CD4-positive, CD25-positive, alpha-beta regulatory T cell (primary cell): Measurements from ENCODE around the gene ARID3A. TPM values are rescaled to one million over a fixed set of nuclear protein-coding genes. Genes with fewer than 3 reads are reported as not detected.

Experiments
- ATAC-seq, 2 donors: fragments of 150-1000 bp; cut with Tn5 transposase; one replicate each; pipeline ENCODE4 v1.10.0; 2021; ENCODE audit warnings: low read depth in 2 of 2, moderate number of reproducible peaks in 2 of 2, moderate library complexity in 1 of 2
- DNase-seq, 3 donors: peaks; one replicate each; pipeline versions ENCODE4 v3.0.0 to v3.0.0-alpha.2; 2012 to 2022; ENCODE audit warnings: mixed read lengths in 1 of 3
- H3K27ac ChIP-seq: one replicate; pipeline ENCODE4 v1.7.0; 2013; ENCODE audit warnings: mild to moderate bottlenecking, low read length; ENCODE audit not compliant: insufficient read depth, poor library complexity, severe bottlenecking
- H3K27me3 ChIP-seq: one replicate; pipeline ENCODE4 v1.7.0; 2013; ENCODE audit warnings: low read length; ENCODE audit not compliant: control insufficient read depth, insufficient read depth
- H3K36me3 ChIP-seq: one replicate; pipeline ENCODE4 v1.7.0; 2013; ENCODE audit warnings: mild to moderate bottlenecking, low read length, moderate library complexity; ENCODE audit not compliant: control insufficient read depth, insufficient read depth
- H3K4me1 ChIP-seq: 2 replicates; pipeline ENCODE4 v1.7.0; 2013; ENCODE audit warnings: mild to moderate bottlenecking, low read length; ENCODE audit not compliant: insufficient read depth, control insufficient read depth, poor library complexity, severe bottlenecking
- H3K4me3 ChIP-seq: one replicate; pipeline ENCODE4 v1.7.0; 2013; ENCODE audit warnings: low read depth, mild to moderate bottlenecking, low read length, moderate library complexity
- H3K9me3 ChIP-seq, 2 experiments: 1 replicate in 1 of 2; 2 replicates in 1 of 2; pipeline ENCODE4 v1.7.0; 2013; ENCODE audit warnings: low read length in 2 of 2, mild to moderate bottlenecking in 1 of 2, moderate library complexity in 1 of 2; ENCODE audit not compliant: control insufficient read depth in 2 of 2
- H3K27ac Mint-ChIP-seq, 3 donors: one replicate each; pipeline ENCODE4 v1.8.0; 2020 to 2022; ENCODE audit warnings: mild to moderate bottlenecking in 3 of 3, mixed read lengths in 3 of 3, moderate library complexity in 2 of 3
- H3K27me3 Mint-ChIP-seq: one replicate; pipeline ENCODE4 v1.8.0; 2022; ENCODE audit warnings: mild to moderate bottlenecking, mixed read lengths
- H3K36me3 Mint-ChIP-seq: one replicate; pipeline ENCODE4 v1.8.0; 2020; ENCODE audit warnings: mixed read lengths
- H3K4me1 Mint-ChIP-seq, 4 donors: one replicate each; pipeline ENCODE4 v1.8.0; 2020 to 2022; ENCODE audit warnings: mixed read lengths in 4 of 4, mild to moderate bottlenecking in 1 of 4
- H3K4me3 Mint-ChIP-seq, 4 donors: one replicate each; pipeline ENCODE4 v1.8.0; 2020 to 2022; ENCODE audit warnings: mild to moderate bottlenecking in 4 of 4, mixed read lengths in 4 of 4, moderate library complexity in 3 of 4
- H3K9me3 Mint-ChIP-seq, 7 donors: one replicate each; pipeline ENCODE4 v1.8.0; 2020 to 2022; ENCODE audit warnings: mixed read lengths in 7 of 7, mild to moderate bottlenecking in 3 of 7, moderate library complexity in 2 of 7
- polyA plus RNA-seq, 4 donors: library from polyadenylated mRNA; unstranded; fragments of 300-500 nt; fragmentation: Illumina TruSeq; gene quantifications; one replicate each; pipeline ENCODE4 v1.2.3, GENCODE V29; 2021
- total RNA-seq: library from RNA; stranded (reverse); gene quantifications from one replicate; pipeline ENCODE4 v1.2.3, GENCODE V29; 2022

The ARID3A gene
- total and polyA plus RNA-seq, 5 donors from 2014 or later: 0.63 to 14.4 (median 1.3) TPM

GRCh38 chr19:962683-963400 is 37.0 kb downstream of the ARID3A start:
- H3K4me3 ChIP-seq: no peak overlapping the region
- H3K27me3 ChIP-seq: no peaks in the 10 kb centered on the region
- ATAC-seq (no peak), DNase-seq (no peak)
- Mint-ChIP-seq H3K27me3 (no peaks in the 10 kb centered on the region), H3K27ac (peak overlapping the region in 1 of 3 donors; percentile 46), H3K4me3 (no peak overlapping the region), H3K9me3 (no peaks in the 10 kb centered on the region), H3K36me3 (peaks cover 4% of the 10 kb centered on the region), H3K4me1 (peaks cover 0 to 5% (median 2%) of the 10 kb centered on the region in 4 donors)
- H3K9me3 ChIP-seq: no peaks in the 10 kb centered on the region
- H3K36me3 ChIP-seq: peaks cover 2% of the 10 kb centered on the region
- H3K4me1 ChIP-seq: peaks cover 3% of the 10 kb centered on the region
- no peak overlapping the region for H3K27ac ChIP-seq

- Histone ChIP-seq H3K27ac (no peak overlapping the region), H3K4me1 (peaks cover 3% of the 10 kb centered on the region), H3K4me3 (no peak overlapping the region), H3K36me3 (peaks cover 6% of the 10 kb centered on the region), H3K9me3 (no peaks in the 10 kb centered on the region), H3K27me3 (no peaks in the 10 kb centered on the region)
- peaks cover 0 to 5% (median 2%) of the 10 kb centered on the region in 4 donors for H3K4me1 Mint-ChIP-seq
- no peaks in the 10 kb centered on the region for H3K27me3 Mint-ChIP-seq
- H3K27ac Mint-ChIP-seq: no peak overlapping the region
- H3K36me3 Mint-ChIP-seq: peaks cover 4% of the 10 kb centered on the region
- H3K9me3 Mint-ChIP-seq: no peaks in the 10 kb centered on the region
- no peak overlapping the region for H3K4me3 Mint-ChIP-seq
- DNase-seq (no peak), ATAC-seq (no peak)
These were observed 37.7 kb downstream of the ARID3A start for GRCh38 chr19:963486-963951.

GRCh38 chr19:964116-964520 is 38.3 kb downstream of the ARID3A start:
- Mint-ChIP-seq H3K4me1 (peaks cover 0 to 5% (median 2%) of the 10 kb centered on the region in 4 donors), H3K9me3 (no peaks in the 10 kb centered on the region), H3K27ac (no peak overlapping the region), H3K27me3 (no peaks in the 10 kb centered on the region), H3K36me3 (peaks cover 4% of the 10 kb centered on the region), H3K4me3 (no peak overlapping the region)
- Histone ChIP-seq H3K27me3 (no peaks in the 10 kb centered on the region), H3K4me1 (peaks cover 3% of the 10 kb centered on the region), H3K4me3 (no peak overlapping the region), H3K36me3 (peaks cover 12% of the 10 kb centered on the region), H3K27ac (no peak overlapping the region), H3K9me3 (no peaks in the 10 kb centered on the region)
- ATAC-seq (no peak), DNase-seq (no peak)

- Histone ChIP-seq H3K27ac (no peak overlapping the region), H3K36me3 (peaks cover 13% of the 10 kb centered on the region), H3K27me3 (no peaks in the 10 kb centered on the region), H3K4me1 (peaks cover 3% of the 10 kb centered on the region), H3K9me3 (no peaks in the 10 kb centered on the region), H3K4me3 (no peak overlapping the region)
- Mint-ChIP-seq H3K27me3 (no peaks in the 10 kb centered on the region), H3K4me3 (no peak overlapping the region), H3K4me1 (peaks cover 0 to 5% (median 2%) of the 10 kb centered on the region in 4 donors), H3K27ac (no peak overlapping the region), H3K9me3 (no peaks in the 10 kb centered on the region), H3K36me3 (peaks cover 4% of the 10 kb centered on the region)
- peak in 1 of 3 donors; percentile 32 for DNase-seq
- no peak for ATAC-seq
These were observed 39.2 kb downstream of the ARID3A start for GRCh38 chr19:964761-965694.

- H3K4me1 Mint-ChIP-seq: peaks cover 0 to 5% (median 2%) of the 10 kb centered on the region in 4 donors
- peaks cover 10% of the 10 kb centered on the region for H3K36me3 Mint-ChIP-seq
- Histone ChIP-seq H3K4me3 (no peak overlapping the region), H3K36me3 (peaks cover 23% of the 10 kb centered on the region), H3K27ac (no peak overlapping the region), H3K4me1 (peaks cover 3% of the 10 kb centered on the region), H3K27me3 (no peaks in the 10 kb centered on the region), H3K9me3 (peaks cover 5 to 7% of the 10 kb centered on the region in 2 experiments)
- ATAC-seq (no peak), DNase-seq (no peak)
- no peak overlapping the region for H3K4me3 Mint-ChIP-seq
- peaks cover 0 to 5% (median 0%) of the 10 kb centered on the region in 7 donors for H3K9me3 Mint-ChIP-seq
- no peak overlapping the region for H3K27ac Mint-ChIP-seq
- no peaks in the 10 kb centered on the region for H3K27me3 Mint-ChIP-seq
These were observed 40.8 kb downstream of the ARID3A start for GRCh38 chr19:966485-967088.

- no peak overlapping the region for H3K4me3 Mint-ChIP-seq
- ATAC-seq (no peak), DNase-seq (no peak)
- Histone ChIP-seq H3K4me1 (no peaks in the 10 kb centered on the region), H3K27me3 (no peaks in the 10 kb centered on the region), H3K36me3 (peaks cover 21% of the 10 kb centered on the region), H3K4me3 (no peak overlapping the region), H3K9me3 (peaks cover 5 to 7% of the 10 kb centered on the region in 2 experiments), H3K27ac (no peak overlapping the region)
- peak overlapping the region in 1 of 3 donors; percentile 89 for H3K27ac Mint-ChIP-seq
- H3K4me1 Mint-ChIP-seq: no peaks in the 10 kb centered on the region
- H3K9me3 Mint-ChIP-seq: peaks cover 0 to 5% (median 3%) of the 10 kb centered on the region in 7 donors
- no peaks in the 10 kb centered on the region for H3K27me3 Mint-ChIP-seq
- H3K36me3 Mint-ChIP-seq: peaks cover 12% of the 10 kb centered on the region
These were observed 44.9 kb downstream of the ARID3A start for GRCh38 chr19:970695-971094.

- H3K27ac Mint-ChIP-seq: no peak overlapping the region
- H3K9me3 Mint-ChIP-seq: peaks cover 0 to 5% (median 3%) of the 10 kb centered on the region in 7 donors
- ATAC-seq: no peak
These were observed 46.0 kb downstream of the ARID3A start for GRCh38 chr19:971795-972194.

More at GRCh38 chr19:971795-972194, 46.0 kb downstream of the ARID3A start:
- Histone ChIP-seq H3K27me3 (no peaks in the 10 kb centered on the region), H3K4me3 (no peak overlapping the region), H3K4me1 (no peaks in the 10 kb centered on the region), H3K9me3 (peaks cover 5 to 7% of the 10 kb centered on the region in 2 experiments), H3K27ac (no peak overlapping the region), H3K36me3 (peaks cover 21% of the 10 kb centered on the region)
- no peak for DNase-seq
- Mint-ChIP-seq H3K27me3 (no peaks in the 10 kb centered on the region), H3K4me1 (no peaks in the 10 kb centered on the region), H3K4me3 (no peak overlapping the region), H3K36me3 (peaks cover 12% of the 10 kb centered on the region)
